GM12878 (cell line): Measurements from ENCODE around the gene ATF7IP. TPM values are rescaled to one million over a fixed set of nuclear protein-coding genes. Genes with fewer than 3 reads are reported as not detected.

Source experiments
- ATAC-seq: fragments of 200-7000 bp; cut with Tn5 transposase; 3 replicates; pipeline ENCODE4 v1.9.1; 2020; ENCODE audit warnings: mild to moderate bottlenecking, moderate library complexity
- BruUV-seq: library from RNA; stranded (reverse); fragments of 400-500 nt; replicated peaks from 2 replicates; lab custom pipeline; 2021; lab: Mats Ljungman, UMichigan
- CTCF ChIA-PET: fragments of 300-600 bp; sonication (Branson Sonifier 250); formaldehyde crosslinking; extraction: SDS; loops from one replicate; lab custom pipeline; 2021; ENCODE audit warnings: inconsistent platforms; lab: Yijun Ruan, JAX
- POLR2A ChIA-PET: fragments of 350-600 bp; formaldehyde crosslinking; extraction: SDS; loops from one replicate; lab custom pipeline; 2021; ENCODE audit warnings: inconsistent platforms; lab: Charles Lee
- RAD21 ChIA-PET: fragments of 300-600 bp; sonication (Branson Sonifier 250); formaldehyde crosslinking; loops from one replicate; lab custom pipeline; 2023; ENCODE audit warnings: antibody characterized with exemption; ENCODE audit not compliant: unreplicated experiment; lab: Charles Lee
- SMC1A ChIA-PET: fragments of 300-600 bp; sonication (Branson Sonifier 250); formaldehyde crosslinking; loops from one replicate; lab custom pipeline; 2023; ENCODE audit not compliant: unreplicated experiment, uncharacterized antibody; lab: Charles Lee
- DNase-seq: peaks from one replicate; pipeline ENCODE4 v3.0.0-alpha.2; 2011; ENCODE audit warnings: low read depth, low spot score
- FAIRE-seq: peaks from 3 replicates; lab custom pipeline; 2011; peaks lifted over from hg19 to GRCh38; lab: Jason Lieb, UNC
- H2AFZ ChIP-seq: 2 replicates; pipeline ENCODE4 v1.6.0; 2011; ENCODE audit warnings: low read depth, low read length, control low read depth; ENCODE audit not compliant: control insufficient read depth
- H3K27ac ChIP-seq: 2 replicates; pipeline ENCODE4 v1.5.1; 2011; ENCODE audit warnings: control low read depth; ENCODE audit not compliant: control insufficient read depth, insufficient read depth
- H3K27me3 ChIP-seq, 2 experiments: replicated peaks in 1 of 2; 2 replicates each; pipeline versions ENCODE4 v1.6.0 to v1.6.1; 2011; ENCODE audit warnings: low read length in 1 of 2; ENCODE audit not compliant: control insufficient read depth in 2 of 2, insufficient read depth in 2 of 2
- H3K36me3 ChIP-seq, 2 experiments: 2 replicates each; pipeline ENCODE4 v1.5.1; 2011; ENCODE audit warnings: low read length in 1 of 2; ENCODE audit not compliant: control insufficient read depth in 2 of 2, insufficient read depth in 2 of 2
- H3K4me1 ChIP-seq: 2 replicates; pipeline ENCODE4 v1.6.1; 2011; ENCODE audit warnings: mild to moderate bottlenecking, low read length, moderate library complexity, mixed read lengths; ENCODE audit not compliant: control insufficient read depth, insufficient read depth
- H3K4me2 ChIP-seq: 2 replicates; pipeline ENCODE4 v1.6.0; 2011; ENCODE audit warnings: control low read depth; ENCODE audit not compliant: control insufficient read depth, insufficient read depth
- H3K4me3 ChIP-seq: fragments of 200-600 bp; sonication (generic); 2 replicates; pipeline ENCODE4 v1.5.1; 2016
- H3K79me2 ChIP-seq: 2 replicates; pipeline ENCODE4 v1.6.0; 2011; ENCODE audit warnings: low read length; ENCODE audit not compliant: control insufficient read depth, insufficient read depth
- H3K9ac ChIP-seq: 2 replicates; pipeline ENCODE4 v1.8.0; 2011; ENCODE audit warnings: low read length, control low read depth, mixed read lengths; ENCODE audit not compliant: control insufficient read depth, insufficient read depth
- H3K9me3 ChIP-seq: replicated peaks from 3 replicates; pipeline ENCODE4 v1.5.1; 2011; ENCODE audit warnings: mild to moderate bottlenecking, low read length; ENCODE audit not compliant: control insufficient read depth, insufficient read depth
- H4K20me1 ChIP-seq: 2 replicates; pipeline ENCODE4 v1.6.0; 2011; ENCODE audit not compliant: control insufficient read depth, insufficient read depth
- BCL11A ChIP-seq: IDR thresholded peaks from 2 replicates; pipeline ENCODE4 v1.6.1; 2011; ENCODE audit warnings: low read depth, low read length
- E4F1 ChIP-seq: fragments of 450-650 bp; IDR thresholded peaks from 2 replicates; pipeline ENCODE4 v1.6.1; 2018; ENCODE audit warnings: borderline replicate concordance, mild to moderate bottlenecking; ENCODE audit not compliant: partially characterized antibody
- EP300 ChIP-seq, 2 experiments: fragments of 150-350 bp in 1 of 2; IDR thresholded peaks; 2 replicates each; pipeline ENCODE4 v1.6.1; 2011 to 2012; ENCODE audit warnings: low read depth in 2 of 2, low read length in 2 of 2, borderline replicate concordance in 1 of 2, improper control_type of control experiment in 1 of 2, inconsistent platforms in 1 of 2; ENCODE audit not compliant: control insufficient read depth in 1 of 2
- IKZF2 ChIP-seq, 2 experiments: fragments of 450-650 bp; IDR thresholded peaks; 2 replicates each; pipeline ENCODE4 v1.6.1; 2017; ENCODE audit warnings: mild to moderate bottlenecking in 2 of 2, moderate library complexity in 2 of 2
- IRF3 ChIP-seq: fragments of 450-650 bp; IDR thresholded peaks from 2 replicates; pipeline ENCODE4 v1.6.1; 2014; ENCODE audit warnings: mild to moderate bottlenecking
- KAT2A ChIP-seq: conservative IDR thresholded peaks from 2 replicates; pipeline ENCODE4 v1.6.1; 2011; ENCODE audit warnings: low read depth, low read length; ENCODE audit not compliant: control insufficient read depth
- KDM1A ChIP-seq: fragments of 200-600 bp; sonication (generic); IDR thresholded peaks from 2 replicates; pipeline ENCODE4 v1.6.1; 2016; ENCODE audit warnings: borderline replicate concordance
- MLLT1 ChIP-seq: fragments of 450-650 bp; IDR thresholded peaks from 2 replicates; pipeline ENCODE4 v1.6.1; 2016; ENCODE audit warnings: mild to moderate bottlenecking
- NFYA ChIP-seq: IDR thresholded peaks from 2 replicates; pipeline ENCODE4 v1.6.1; 2011; ENCODE audit warnings: low read depth, mild to moderate bottlenecking, low read length, improper control_type of control experiment, borderline replicate concordance
- PKNOX1 ChIP-seq: fragments of 450-650 bp; IDR thresholded peaks from 2 replicates; pipeline ENCODE4 v1.6.1; 2016; ENCODE audit warnings: mild to moderate bottlenecking
- RFX5 ChIP-seq: IDR thresholded peaks from 2 replicates; pipeline ENCODE4 v1.6.1; 2011; ENCODE audit warnings: low read depth, low read length, improper control_type of control experiment
- ZBTB11 ChIP-seq: fragments of 450-650 bp; formaldehyde crosslinking; IDR thresholded peaks from 2 replicates; pipeline ENCODE4 v1.5.0; 2022; ENCODE audit warnings: mild to moderate bottlenecking, missing genetic modification characterization
- ZNF384 ChIP-seq: IDR thresholded peaks from 2 replicates; pipeline ENCODE4 v1.6.1; 2012; ENCODE audit warnings: low read depth, mild to moderate bottlenecking, low read length, improper control_type of control experiment, borderline replicate concordance
- WGBS: methylation state at CpG from one replicate; pipeline ENCODE4 v1.1.6; 2016; ENCODE audit warnings: low lambda C conversion rate; ENCODE audit not compliant: insufficient replicate concordance, insufficient coverage; ENCODE audit errors: missing lambda C conversion rate; 5-methylcytosine and 5-hydroxymethylcytosine counted together
- in situ Hi-C: fragments of 300-500 bp; cut with MboI; formaldehyde crosslinking; loops from 9 replicates; pipeline ENCODE4 v1.14.3; 2018; ENCODE audit warnings: mixed read lengths
- intact Hi-C: fragments of 100-400 bp; cut with micrococcal nuclease; formaldehyde crosslinking; loops from one replicate; pipeline ENCODE4 v1.14.2; 2022; ENCODE audit not compliant: unreplicated experiment
- polyA plus RNA-seq, 11 experiments: library from polyadenylated mRNA; depleted of rRNA in 4 of 11; unstranded in 6 of 11; stranded (reverse) in 5 of 11; fragments of >200 nt; fragmentation: Nextera tagmentation in 4 of 11; fragmentation: Illumina TruSeq in 1 of 11; extraction: Ambion mirVana in 4 of 11; extraction: Trizol in 1 of 11; gene quantifications; 1 replicate in 1 of 11; 2 replicates in 10 of 11; pipeline versions ENCODE4 v1.2.1 to v1.2.3, GENCODE V29; 2011 to 2016; ENCODE audit warnings: inconsistent platforms in 2 of 11, missing spikeins in 2 of 11, low read depth in 1 of 11
- total RNA-seq, 4 experiments: library from RNA; depleted of rRNA in 3 of 4; stranded (reverse); fragments of >200 nt in 3 of 4; fragmentation: Illumina TruSeq in 1 of 4; extraction: Trizol in 1 of 4; gene quantifications; 2 replicates each; pipeline versions ENCODE4 v1.2.1 to v1.2.3, GENCODE V29; 2013 to 2021

The ATF7IP gene
- total and polyA plus RNA-seq, 10 of the 15 experiments (the other 5 are each of a cell fraction or from before 2014, with no cell fraction given) = 6.2 to 66.6 (median 29.3) TPM

- Histone ChIP-seq H3K27me3 (no peaks in the 10 kb centered on the region), H3K9me3 (peaks cover 5% of the 10 kb centered on the region), H3K36me3 (peaks cover 0 to 36% of the 10 kb centered on the region in 2 experiments; a peak in 2 of 4 replicates), H2AFZ (no peak overlapping the region), H3K9ac (no peak overlapping the region), H3K79me2 (peaks cover 13% of the 10 kb centered on the region), H3K4me2 (no peak overlapping the region), H3K4me3 (no peak overlapping the region), H3K27ac (no peak overlapping the region), H3K4me1 (no peaks in the 10 kb centered on the region), H4K20me1 (no peaks in the 10 kb centered on the region)
- CTCF ChIA-PET = interaction anchor here (0.5 to 1.5 kb wide), 4 partner anchors 9 to 29 kb away, joined by 3 to 4 read pairs (median 4); no protein-coding TSS in a partner anchor
- WGBS = 94% methylated on average over 1 of the region's 1 CpG
- SMC1A ChIA-PET = interaction anchor here (0.6 to 1.9 kb wide), 3 partner anchors 18 to 29 kb away, joined by 3 to 5 read pairs (median 4); no protein-coding TSS in a partner anchor
- in situ Hi-C loops (no loop called here), intact Hi-C loops (no loop called here)
- ATAC-seq = no peak
- FAIRE-seq = no peak
- POLR2A ChIA-PET = no interaction called here
- RAD21 ChIA-PET = interaction anchor here (1.6 to 1.9 kb wide), 2 partner anchors 18 to 20 kb away, joined by 4 to 7 read pairs; no protein-coding TSS in a partner anchor
- DNase-seq = no peak
- BruUV-seq = no TSS peak
- TF ChIP-seq BCL11A (no peak), ZBTB11 (CRISPR knock-in tag) (no peak), EP300 (IDR thresholded peaks at IDR 0.05; ENCODE audit: borderline replicate concordance in 1 of 2, control insufficient read depth in 1 of 2, low read depth in 2 of 2, low read length in 2 of 2) (no peak), IRF3 (no peak), E4F1 (no peak), ZNF384 (no peak), NFYA (no peak), PKNOX1 (no peak), KAT2A (no peak), KDM1A (no peak), RFX5 (no peak), IKZF2 (IDR thresholded peaks at IDR 0.05) (no peak), MLLT1 (no peak)
These were observed 70.1 kb downstream of the ATF7IP start for GRCh38 chr12:14435627-14436026.
